HFFc6 (cell line): ENCODE results near the gene FLT3LG. TPM values are rescaled to one million over a fixed set of nuclear protein-coding genes. Genes with fewer than 3 reads are reported as not detected.
"Not testable (repeated sequence)": the region's sequence is repeated elsewhere in the genome, so short reads cannot be mapped to it uniquely, and the experiment has no call there.

Experiments used
- DNase-seq: peaks from one replicate; pipeline ENCODE4 v3.0.0-alpha.2; 2018
- H3K27ac Mint-ChIP-seq: 2 replicates; pipeline ENCODE4 v1.8.0; 2020; ENCODE audit warnings: mild to moderate bottlenecking, mixed read lengths
- H3K27me3 Mint-ChIP-seq: 2 replicates; pipeline ENCODE4 v1.8.0; 2021; ENCODE audit warnings: mild to moderate bottlenecking, moderate library complexity, mixed read lengths; ENCODE audit not compliant: insufficient read depth
- H3K36me3 Mint-ChIP-seq: 2 replicates; pipeline ENCODE4 v1.8.0; 2021; ENCODE audit warnings: low read depth, mixed read lengths
- H3K4me1 Mint-ChIP-seq: 2 replicates; pipeline ENCODE4 v1.8.0; 2020; ENCODE audit warnings: low read depth, mixed read lengths
- H3K4me3 Mint-ChIP-seq: 2 replicates; pipeline ENCODE4 v1.8.0; 2020; ENCODE audit warnings: mild to moderate bottlenecking, moderate library complexity, mixed read lengths
- H3K9me3 Mint-ChIP-seq: 2 replicates; pipeline ENCODE4 v1.8.0; 2020; ENCODE audit warnings: mild to moderate bottlenecking, mixed read lengths
- total RNA-seq, 6 experiments: library from RNA; stranded (reverse); fragmentation: NEBNext Ultra II Directional; extraction: Animal tissue kit (Norgen Biotek cat#: 25700); gene quantifications; 2 replicates in 1 of 6; 3 replicates in 5 of 6; pipeline ENCODE4 v1.2.3, GENCODE V29; 2021
- TF ChIP-seq, protein P1 (sequence below): fragments of 200-600 bp; sonication (generic); IDR thresholded peaks from 2 replicates; pipeline ENCODE4 v1.5.0; 2021; ENCODE audit warnings: antibody characterized with exemption, mild to moderate bottlenecking

FLT3LG gene
- total RNA-seq, 6 experiments from 2014 or later, result 4.9 to 12.5 (median 9.4) TPM

DNA sequence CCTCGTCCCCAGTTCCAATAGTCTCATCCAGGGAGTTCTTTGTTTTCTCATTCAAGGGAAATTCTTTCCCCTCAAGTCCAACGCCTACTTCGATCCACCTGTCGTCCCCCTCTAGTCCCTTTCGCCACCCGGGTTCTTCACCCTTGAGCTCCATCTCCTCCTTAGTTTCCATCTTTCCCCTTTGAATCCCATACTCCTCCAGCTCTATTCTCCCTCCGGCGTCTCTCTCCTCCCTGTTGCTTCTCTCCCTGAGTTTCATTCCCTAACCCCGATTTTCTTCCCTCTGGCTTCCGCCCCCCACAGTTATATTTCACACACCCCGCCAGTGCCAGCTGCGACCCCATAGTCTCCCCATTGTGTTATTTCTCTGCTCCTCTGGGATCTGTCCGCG lies 32.1 kb upstream of the FLT3LG start:
- Mint-ChIP-seq H3K9me3 (no peaks in the 10 kb centered on the region), H3K27me3 (peaks cover 38% of the 10 kb centered on the region), H3K4me3 (peak overlapping the region; percentile 81; the same call in 1 of the 2 replicates), H3K36me3 (0 out of 2 replicates have a peak, but pooled peaks cover 7% of the 10 kb centered on the region), H3K4me1 (peaks cover 32% of the 10 kb centered on the region), H3K27ac (no peak overlapping the region)
- no peak for DNase-seq
- TF ChIP-seq, protein P1, sequence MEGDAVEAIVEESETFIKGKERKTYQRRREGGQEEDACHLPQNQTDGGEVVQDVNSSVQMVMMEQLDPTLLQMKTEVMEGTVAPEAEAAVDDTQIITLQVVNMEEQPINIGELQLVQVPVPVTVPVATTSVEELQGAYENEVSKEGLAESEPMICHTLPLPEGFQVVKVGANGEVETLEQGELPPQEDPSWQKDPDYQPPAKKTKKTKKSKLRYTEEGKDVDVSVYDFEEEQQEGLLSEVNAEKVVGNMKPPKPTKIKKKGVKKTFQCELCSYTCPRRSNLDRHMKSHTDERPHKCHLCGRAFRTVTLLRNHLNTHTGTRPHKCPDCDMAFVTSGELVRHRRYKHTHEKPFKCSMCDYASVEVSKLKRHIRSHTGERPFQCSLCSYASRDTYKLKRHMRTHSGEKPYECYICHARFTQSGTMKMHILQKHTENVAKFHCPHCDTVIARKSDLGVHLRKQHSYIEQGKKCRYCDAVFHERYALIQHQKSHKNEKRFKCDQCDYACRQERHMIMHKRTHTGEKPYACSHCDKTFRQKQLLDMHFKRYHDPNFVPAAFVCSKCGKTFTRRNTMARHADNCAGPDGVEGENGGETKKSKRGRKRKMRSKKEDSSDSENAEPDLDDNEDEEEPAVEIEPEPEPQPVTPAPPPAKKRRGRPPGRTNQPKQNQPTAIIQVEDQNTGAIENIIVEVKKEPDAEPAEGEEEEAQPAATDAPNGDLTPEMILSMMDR, result no peak

DNA sequence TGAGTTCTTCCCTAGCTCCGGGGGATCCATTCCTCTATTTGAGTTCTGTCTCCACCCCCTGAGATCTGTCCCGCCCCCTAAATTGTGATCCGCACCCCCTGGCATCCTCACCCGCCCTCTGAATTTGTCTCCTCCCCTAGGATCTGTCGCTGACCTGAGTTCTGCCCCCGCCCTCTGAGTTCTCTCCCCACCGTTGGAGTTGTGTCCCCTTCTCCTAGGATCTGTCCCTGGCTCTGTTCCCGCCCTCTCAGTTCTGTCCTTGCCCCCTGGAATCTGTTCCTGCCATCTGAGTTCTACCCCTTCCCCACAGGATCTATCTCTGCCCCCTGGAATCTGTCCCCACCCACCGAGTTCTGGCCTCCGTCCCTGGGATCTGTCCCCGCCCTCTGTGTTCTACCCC lies 31.7 kb upstream of the FLT3LG start:
- Mint-ChIP-seq H3K4me1 (peaks cover 32% of the 10 kb centered on the region), H3K4me3 (peak overlapping the region; percentile 81), H3K36me3 (peaks cover 7% of the 10 kb centered on the region; the same call in 1 of the 2 replicates), H3K27me3 (peaks cover 36% of the 10 kb centered on the region), H3K9me3 (no peaks in the 10 kb centered on the region), H3K27ac (no peak overlapping the region)
- TF ChIP-seq, protein P1, result no peak
- no peak for DNase-seq

DNA sequence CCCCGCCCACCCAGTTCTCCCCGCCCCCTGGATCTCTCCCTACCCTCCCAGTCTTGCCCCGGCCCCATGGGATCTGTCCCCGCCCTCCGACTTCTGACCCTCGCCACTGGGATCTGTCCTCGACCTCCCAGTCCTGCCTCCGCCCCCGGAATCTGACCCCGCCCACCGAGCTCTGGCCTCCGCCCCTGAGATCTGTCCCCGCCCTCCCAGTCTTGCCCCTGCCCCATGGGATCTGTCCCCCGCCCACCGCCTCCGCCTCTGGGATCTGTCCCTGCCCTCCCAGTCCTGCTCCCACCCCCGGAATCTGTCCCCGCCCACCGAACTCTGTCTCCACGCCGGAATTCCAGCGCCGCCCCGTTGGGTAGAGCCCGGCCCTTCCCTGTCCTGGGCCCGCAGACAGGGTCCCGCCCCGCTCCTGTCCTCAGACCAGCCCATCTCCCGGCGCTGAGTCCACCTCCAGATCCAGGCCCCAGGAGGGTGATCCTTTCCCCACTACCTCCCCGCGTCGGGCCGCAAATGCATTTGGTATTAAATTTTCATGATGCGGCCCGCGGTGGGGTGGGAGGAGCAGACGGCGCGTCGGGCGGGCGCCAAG lies 31.1 kb upstream of the FLT3LG start:
- DNase-seq, result peak; percentile 80
- H3K4me1 Mint-ChIP-seq, result peaks cover 32% of the 10 kb centered on the region
- H3K36me3 Mint-ChIP-seq, result peaks cover 7% of the 10 kb centered on the region; the same call in 1 of the 2 replicates
- TF ChIP-seq, protein P1, result no peak
- no peaks in the 10 kb centered on the region for H3K9me3 Mint-ChIP-seq
- H3K27ac Mint-ChIP-seq, result no peak overlapping the region
- peaks cover 31% of the 10 kb centered on the region for H3K27me3 Mint-ChIP-seq
- peak overlapping the region; percentile 81 for H3K4me3 Mint-ChIP-seq

DNA sequence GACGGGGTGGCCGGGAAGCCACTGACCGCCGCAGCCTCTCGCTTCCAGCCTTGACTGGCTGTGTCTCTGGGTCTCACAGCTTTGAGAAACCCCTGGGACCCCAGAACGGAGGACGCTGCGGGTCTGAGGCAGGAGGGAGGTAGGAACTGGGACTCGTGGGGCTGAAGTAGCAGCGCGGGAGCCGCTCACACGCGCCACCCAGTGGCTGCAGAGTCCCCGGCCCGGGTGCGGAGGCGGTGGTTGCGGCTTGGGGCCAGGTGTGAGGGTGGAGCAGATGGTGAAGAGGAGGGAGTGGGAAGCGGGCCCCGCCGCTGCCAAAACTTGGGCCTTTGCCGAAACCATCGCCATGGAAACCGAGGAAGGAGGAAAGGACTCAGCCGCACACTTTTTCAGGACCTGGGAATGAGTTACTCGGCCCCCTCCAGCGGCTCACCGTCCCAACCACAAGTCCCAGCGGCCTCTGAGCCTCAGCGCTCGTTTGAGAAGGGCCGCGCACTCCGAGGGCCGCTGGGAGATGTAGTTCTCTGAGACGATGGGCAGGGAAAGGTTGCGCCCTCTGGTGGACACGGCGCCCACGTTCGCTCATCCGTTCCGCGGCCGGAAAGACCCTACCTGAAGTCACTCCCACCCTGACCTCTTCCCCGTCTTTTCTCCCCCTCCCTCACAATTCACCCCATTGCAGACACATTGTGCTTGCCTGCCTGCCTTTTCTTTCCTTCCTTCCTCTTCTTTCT lies 30.5 kb upstream of the FLT3LG start:
- H3K9me3 Mint-ChIP-seq, result no peaks in the 10 kb centered on the region
- H3K27me3 Mint-ChIP-seq, result peaks cover 27% of the 10 kb centered on the region
- peaks cover 36% of the 10 kb centered on the region for H3K4me1 Mint-ChIP-seq
- H3K36me3 Mint-ChIP-seq, result peaks cover 13% of the 10 kb centered on the region; the same call in 1 of the 2 replicates
- H3K4me3 Mint-ChIP-seq, result peak overlapping the region; percentile 81
- H3K27ac Mint-ChIP-seq, result no peak overlapping the region
- DNase-seq, result peak; percentile 87
- TF ChIP-seq, protein P1, result peak; percentile 89

DNA sequence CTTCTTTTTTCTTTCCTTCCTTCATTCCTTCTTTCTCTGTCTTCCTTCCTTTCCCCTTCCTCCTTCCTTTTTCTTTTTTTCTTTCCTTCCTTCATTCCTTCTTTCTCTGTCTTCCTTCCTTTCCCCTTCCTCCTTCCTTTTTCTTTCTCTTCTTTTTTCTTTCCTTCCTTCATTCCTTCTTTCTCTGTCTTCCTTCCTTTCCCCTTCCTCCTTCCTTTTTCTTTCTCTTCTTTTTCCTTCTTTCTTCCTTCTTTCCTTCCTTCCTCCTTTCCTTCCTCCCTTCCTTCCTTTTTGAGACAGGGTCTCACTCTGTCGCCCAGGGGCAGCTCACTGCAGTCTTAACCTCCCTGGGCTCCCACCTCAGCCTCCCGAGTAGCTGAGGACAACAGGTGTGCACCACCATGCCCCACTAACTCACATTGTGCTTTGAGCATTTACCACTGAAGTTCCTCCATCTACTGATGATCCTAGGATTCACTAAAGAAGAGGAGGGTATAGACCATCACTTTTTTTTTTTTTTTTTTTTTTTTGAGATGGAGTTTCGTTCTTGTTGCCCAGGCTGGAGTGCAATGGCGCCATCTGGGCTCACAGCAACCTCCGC lies 29.8 kb upstream of the FLT3LG start:
- not testable (repeated sequence) for H3K27ac Mint-ChIP-seq
- H3K4me3 Mint-ChIP-seq, result peak overlapping the region; percentile 81

DNA sequence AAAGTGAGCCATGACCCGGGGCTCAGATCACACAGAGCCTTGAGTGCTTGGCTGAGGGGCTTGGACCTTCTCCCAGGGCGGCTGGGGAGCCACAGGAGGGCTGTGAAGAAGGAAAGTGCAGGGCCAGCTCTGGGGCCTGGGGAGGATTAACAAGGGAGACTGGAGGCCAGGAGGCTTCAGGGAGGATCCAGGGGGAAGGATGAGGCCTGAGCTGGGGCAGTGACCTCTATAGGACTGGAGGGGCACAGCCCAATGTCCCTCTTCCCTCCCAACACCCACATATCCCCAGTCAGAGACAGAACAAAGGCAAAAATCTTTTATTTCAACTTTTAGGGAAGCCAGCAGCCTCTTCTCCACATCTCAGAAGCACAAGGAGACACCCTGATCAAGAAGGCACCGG lies 28.0 kb upstream of the FLT3LG start:
- Mint-ChIP-seq H3K9me3 (no peaks in the 10 kb centered on the region), H3K4me3 (no peak overlapping the region), H3K27ac (no peak overlapping the region), H3K36me3 (peaks cover 14% of the 10 kb centered on the region; the same call in 1 of the 2 replicates), H3K27me3 (peaks cover 9% of the 10 kb centered on the region), H3K4me1 (peaks cover 36% of the 10 kb centered on the region)
- TF ChIP-seq, protein P1, result no peak
- no peak for DNase-seq

More for the DNA sequence above, 29.8 kb upstream of the FLT3LG start:
- not testable (repeated sequence) for DNase-seq, H3K9me3 Mint-ChIP-seq
- Mint-ChIP-seq H3K27me3 (peaks cover 20% of the 10 kb centered on the region), H3K36me3 (peaks cover 14% of the 10 kb centered on the region; the same call in 1 of the 2 replicates), H3K4me1 (peaks cover 38% of the 10 kb centered on the region)
